Keratinocyte (primary cell): ENCODE measurements around the gene PLCD4. TPM values are rescaled to one million over a fixed set of nuclear protein-coding genes. Genes with fewer than 3 reads are reported as not detected.

Experiments
- DNase-seq: peaks from one replicate; pipeline ENCODE4 v3.0.0-alpha.2; 2011; ENCODE audit warnings: low read depth, missing footprints, low spot score
- FAIRE-seq: peaks from 2 replicates; lab custom pipeline; 2011; peaks lifted over from hg19 to GRCh38; lab: Jason Lieb, UNC
- H2AFZ ChIP-seq: 2 replicates; pipeline ENCODE4 v1.6.0; 2012; ENCODE audit warnings: low read length, control low read depth, inconsistent platforms; ENCODE audit not compliant: control insufficient read depth
- H3K27ac ChIP-seq: 2 replicates; pipeline ENCODE4 v1.5.1; 2011; ENCODE audit warnings: low read length; ENCODE audit not compliant: control insufficient read depth, insufficient read depth
- H3K27me3 ChIP-seq: 3 replicates; pipeline ENCODE4 v1.6.0; 2011; ENCODE audit warnings: low read length; ENCODE audit not compliant: control insufficient read depth, insufficient read depth; ENCODE audit errors: extremely low read depth
- H3K36me3 ChIP-seq, 2 experiments: 2 replicates in 1 of 2; 3 replicates in 1 of 2; pipeline ENCODE4 v1.5.1; 2011; ENCODE audit warnings: low read length in 2 of 2, mild to moderate bottlenecking in 1 of 2; ENCODE audit not compliant: control insufficient read depth in 2 of 2, insufficient read depth in 2 of 2; ENCODE audit errors: extremely low read depth in 1 of 2
- H3K4me1 ChIP-seq: 3 replicates; pipeline ENCODE4 v1.5.1; 2011; ENCODE audit warnings: low read length; ENCODE audit not compliant: control insufficient read depth, insufficient read depth; ENCODE audit errors: extremely low read depth
- H3K4me2 ChIP-seq: 3 replicates; pipeline ENCODE4 v1.6.0; 2011; ENCODE audit warnings: low read depth, low read length; ENCODE audit not compliant: control insufficient read depth, insufficient read depth; ENCODE audit errors: extremely low read depth
- H3K4me3 ChIP-seq, 3 experiments: fragments of 200-600 bp in 1 of 3; sonication (generic) in 1 of 3; 2 replicates in 2 of 3; 3 replicates in 1 of 3; pipeline ENCODE4 v1.5.1; 2011 to 2016; ENCODE audit warnings: low read length in 3 of 3, mild to moderate bottlenecking in 3 of 3, control low read depth in 2 of 3, inconsistent platforms in 1 of 3, low read depth in 1 of 3, mixed read lengths in 1 of 3, mixed run types in 1 of 3, moderate library complexity in 1 of 3; ENCODE audit not compliant: control insufficient read depth in 2 of 3, insufficient read depth in 2 of 3; ENCODE audit errors: extremely low read depth in 1 of 3
- H3K79me2 ChIP-seq: 2 replicates; pipeline ENCODE4 v1.6.0; 2012; ENCODE audit warnings: low read length; ENCODE audit not compliant: control insufficient read depth, insufficient read depth
- H3K9ac ChIP-seq: 3 replicates; pipeline ENCODE4 v1.6.0; 2011; ENCODE audit warnings: low read length; ENCODE audit not compliant: control insufficient read depth, insufficient read depth; ENCODE audit errors: extremely low read depth
- H3K9me1 ChIP-seq: 3 replicates; pipeline ENCODE4 v1.6.0; 2011; ENCODE audit warnings: low read length; ENCODE audit not compliant: control insufficient read depth, insufficient read depth; ENCODE audit errors: extremely low read depth
- H3K9me3 ChIP-seq: 2 replicates; pipeline ENCODE4 v1.5.1; 2012; ENCODE audit warnings: low read depth, low read length; ENCODE audit not compliant: control insufficient read depth
- H4K20me1 ChIP-seq: 3 replicates; pipeline ENCODE4 v1.6.0; 2011; ENCODE audit warnings: low read length; ENCODE audit not compliant: control insufficient read depth, insufficient read depth; ENCODE audit errors: extremely low read depth
- CTCF ChIP-seq, 3 experiments: IDR thresholded peaks in 1 of 3; conservative IDR thresholded peaks in 1 of 3; optimal IDR thresholded peaks in 1 of 3; 2 replicates in 2 of 3; 3 replicates in 1 of 3; pipeline versions ENCODE3 to v1.5.1; 2011; ENCODE audit warnings: low read length in 3 of 3, mild to moderate bottlenecking in 3 of 3, moderate library complexity in 2 of 3, control low read depth in 1 of 3, inconsistent platforms in 1 of 3; ENCODE audit not compliant: insufficient read depth in 2 of 3; ENCODE audit errors: extremely low read depth in 1 of 3
- EZH2 ChIP-seq: IDR thresholded peaks from one replicate; pipeline ENCODE4 v1.6.1; 2012; ENCODE audit warnings: inconsistent platforms, mild to moderate bottlenecking, low read length, moderate library complexity
- dilution Hi-C: fragments of 300-500 bp; cut with MboI; formaldehyde crosslinking; loops from one replicate; pipeline ENCODE4 v1.7.0; 2020; ENCODE audit warnings: low sequenced_read_pairs; ENCODE audit not compliant: extremely low pct_ligation_motif_present
- polyA plus RNA-seq, 5 experiments: library from polyadenylated mRNA; depleted of rRNA in 3 of 5; stranded (reverse) in 3 of 5; stranded (forward) in 1 of 5; unstranded in 1 of 5; fragments of >200 nt; gene quantifications; 1 replicate in 1 of 5; 2 replicates in 3 of 5; 3 replicates in 1 of 5; pipeline versions ENCODE4 v1.2.1 to v1.2.3, GENCODE V29; 2011 to 2012; ENCODE audit warnings: missing spikeins in 2 of 5, low read depth in 1 of 5, low replicate concordance in 1 of 5
- small RNA-seq, 3 experiments: library from RNA; depleted of rRNA; stranded (forward); fragments of <200 nt; gene quantifications; one replicate each; pipeline ENCODE3, GENCODE V24; 2012; ENCODE audit warnings: low read depth in 3 of 3, low replicate concordance in 1 of 3; ENCODE audit not compliant: insufficient read length in 3 of 3

The PLCD4 gene
- polyA plus RNA-seq, 1 donor (not counting 4 experiments of a cell fraction or from before 2014, with no cell fraction given): 15.3 TPM

GRCh38 chr2:218679119-218679518, 71.4 kb downstream of the PLCD4 start:
- Histone ChIP-seq H4K20me1 (no peaks in the 10 kb centered on the region), H3K4me2 (no peak overlapping the region), H3K27me3 (no peaks in the 10 kb centered on the region), H3K79me2 (no peaks in the 10 kb centered on the region), H3K4me3 (no peak overlapping the region), H3K4me1 (no peaks in the 10 kb centered on the region), H3K27ac (no peak overlapping the region), H3K9me3 (no peaks in the 10 kb centered on the region), H2AFZ (no peak overlapping the region), H3K9ac (no peak overlapping the region), H3K36me3 (peaks cover 7 to 21% of the 10 kb centered on the region in 2 experiments), H3K9me1 (no peaks in the 10 kb centered on the region)
- TF ChIP-seq CTCF (optimal IDR thresholded peaks at IDR 0.05 in 1 of 3, IDR thresholded peaks at IDR 0.05 in 1 of 3, conservative IDR thresholded peaks at IDR 0.05 in 1 of 3; ENCODE audit: extremely low read depth in 1 of 3, insufficient read depth in 2 of 3, low read length in 3 of 3): no peak
- no peak for TF ChIP-seq EZH2
- no peak for DNase-seq
- no peak for FAIRE-seq
- dilution Hi-C loops: no loop called here

GRCh38 chr2:218680061-218680460, 72.4 kb downstream of the PLCD4 start:
- no peaks in the 10 kb centered on the region for H3K4me1 ChIP-seq
- peaks cover 9 to 24% of the 10 kb centered on the region in 2 experiments for H3K36me3 ChIP-seq
- H3K4me3 ChIP-seq: no peak overlapping the region
- no peaks in the 10 kb centered on the region for H3K9me1 ChIP-seq
- H4K20me1 ChIP-seq: no peaks in the 10 kb centered on the region
- H3K9ac ChIP-seq: no peak overlapping the region
- H3K79me2 ChIP-seq: no peaks in the 10 kb centered on the region
- H3K27ac ChIP-seq: no peak overlapping the region
- TF ChIP-seq CTCF (optimal IDR thresholded peaks at IDR 0.05 in 1 of 3, IDR thresholded peaks at IDR 0.05 in 1 of 3, conservative IDR thresholded peaks at IDR 0.05 in 1 of 3; ENCODE audit: extremely low read depth in 1 of 3, insufficient read depth in 2 of 3, low read length in 3 of 3) (no peak), EZH2 (no peak)
- H3K27me3 ChIP-seq: no peaks in the 10 kb centered on the region
- DNase-seq (no peak), FAIRE-seq (no peak)
- no peak overlapping the region for H2AFZ ChIP-seq
- dilution Hi-C loops: no loop called here
- no peak overlapping the region for H3K4me2 ChIP-seq
- H3K9me3 ChIP-seq: no peaks in the 10 kb centered on the region

Small RNA genes lying within 50 kb of the gene (small RNA-seq; reads per million reads assigned to genes)
- gene RNU6-136P: 0 reads per million in 3 experiments

Other genes with a start within 250 kb of the PLCD4 start
- 0.46 to 1.2 TPM (median 0.70 TPM) in 3 replicates for gene SLC11A1, start 225.6 kb upstream of the PLCD4 start, polyA plus RNA-seq
- gene CTDSP1, start 208.0 kb upstream of the PLCD4 start, polyA plus RNA-seq: 38.7 to 47.1 TPM (median 46.4 TPM) in 3 replicates
- not detected in 3 replicates for gene VIL1, start 188.8 kb upstream of the PLCD4 start, polyA plus RNA-seq
- gene USP37, start 39.5 kb upstream of the PLCD4 start, polyA plus RNA-seq: 2.2 to 4.2 TPM (median 2.7 TPM) in 3 replicates
- 41.9 to 66.7 TPM (median 48.1 TPM) in 3 replicates for gene CNOT9, start 39.1 kb upstream of the PLCD4 start, polyA plus RNA-seq
- 4.3 to 11.9 TPM (median 4.5 TPM) in 3 replicates for gene ZNF142, start 51.7 kb downstream of the PLCD4 start, polyA plus RNA-seq
- 56.6 to 62.3 TPM (median 57.7 TPM) in 3 replicates for gene BCS1L, start 51.8 kb downstream of the PLCD4 start, polyA plus RNA-seq
- 65.0 to 107 TPM (median 82.5 TPM) in 3 replicates for gene RNF25, start 64.1 kb downstream of the PLCD4 start, polyA plus RNA-seq
- gene STK36, start 64.2 kb downstream of the PLCD4 start, polyA plus RNA-seq: 17.3 to 25.4 TPM (median 19.0 TPM) in 3 replicates
- 19.6 to 26.3 TPM (median 20.1 TPM) in 3 replicates for gene TTLL4, start 102.9 kb downstream of the PLCD4 start, polyA plus RNA-seq
- gene CYP27A1, start 174.2 kb downstream of the PLCD4 start, polyA plus RNA-seq: 0.12 to 0.27 TPM (median 0.19 TPM) in 3 replicates
- not detected in 3 replicates for gene PRKAG3, start 223.9 kb downstream of the PLCD4 start, polyA plus RNA-seq